Spleen (tissue), 11 donors: ENCODE measurements around the gene CSTB. TPM values are rescaled to one million over a fixed set of nuclear protein-coding genes. Genes with fewer than 3 reads are reported as not detected.

ENCODE experiments used
- DNase-seq: peaks from one replicate; pipeline ENCODE4 v3.0.0-alpha.2; 2020
- H3K27ac ChIP-seq, 8 donors: fragments of 200-600 bp; sonication (generic) in 7 of 8; 1 replicate in 4 of 8; 2 replicates in 4 of 8; pipeline versions ENCODE4 v1.5.0 to v1.8.0; 2016 to 2021; ENCODE audit warnings: inconsistent platforms in 4 of 8, mild to moderate bottlenecking in 4 of 8, moderate library complexity in 1 of 8
- H3K27me3 ChIP-seq, 7 donors: fragments of 200-600 bp; sonication (generic) in 6 of 7; replicated peaks in 1 of 7; 1 replicate in 4 of 7; 2 replicates in 3 of 7; pipeline versions ENCODE4 v1.5.0 to v1.8.0; 2016 to 2021; ENCODE audit warnings: inconsistent platforms in 3 of 7, mild to moderate bottlenecking in 1 of 7
- H3K36me3 ChIP-seq, 6 donors: fragments of 200-600 bp; sonication (generic) in 5 of 6; 1 replicate in 4 of 6; 2 replicates in 2 of 6; pipeline versions ENCODE4 v1.5.0 to v1.8.0; 2016 to 2021; ENCODE audit warnings: inconsistent platforms in 2 of 6
- H3K4me1 ChIP-seq, 6 donors: fragments of 200-600 bp; sonication (generic) in 5 of 6; 1 replicate in 3 of 6; 2 replicates in 3 of 6; pipeline versions ENCODE4 v1.5.0 to v1.8.0; 2016 to 2021; ENCODE audit warnings: inconsistent platforms in 3 of 6
- H3K4me3 ChIP-seq, 8 donors: fragments of 200-600 bp; sonication (generic) in 7 of 8; 1 replicate in 4 of 8; 2 replicates in 4 of 8; pipeline versions ENCODE4 v1.5.0 to v1.8.0; 2016 to 2021; ENCODE audit warnings: inconsistent platforms in 4 of 8, mild to moderate bottlenecking in 4 of 8, moderate library complexity in 2 of 8
- H3K9me3 ChIP-seq, 8 donors: fragments of 200-600 bp; sonication (generic) in 7 of 8; 1 replicate in 4 of 8; 2 replicates in 4 of 8; pipeline versions ENCODE4 v1.5.0 to v1.8.0; 2016 to 2021; ENCODE audit warnings: inconsistent platforms in 4 of 8
- POLR2A ChIP-seq, 3 donors: fragments of 450-650 bp; IDR thresholded peaks; one replicate each; pipeline ENCODE4 v1.5.1; 2017; ENCODE audit warnings: antibody characterized with exemption in 3 of 3, mild to moderate bottlenecking in 1 of 3
- POLR2AphosphoS5 ChIP-seq, 3 donors: sonication (generic); formaldehyde crosslinking; IDR thresholded peaks; one replicate each; pipeline ENCODE4 v1.5.1; 2017; ENCODE audit warnings: antibody characterized with exemption in 3 of 3
- WGBS, 5 donors: extraction: QIAGEN DNeasy Blood & Tissue Kit in 3 of 5; methylation state at CpG; one replicate each; pipeline versions ENCODE4 v1.1.5 to v1.1.7; 2013 to 2018; 5-methylcytosine and 5-hydroxymethylcytosine counted together
- intact Hi-C: fragments of 100-400 bp; cut with DNase I; formaldehyde crosslinking; loops from one replicate; pipeline ENCODE4 v1.15.0; 2023; ENCODE audit warnings: low total_unique reads
- polyA plus RNA-seq, 3 donors: library from polyadenylated mRNA; stranded (reverse); fragments of 200-250 nt; gene quantifications; one replicate each; pipeline ENCODE4 v1.2.1, GENCODE V29; 2013
- total RNA-seq, 7 donors: library from RNA; depleted of rRNA in 3 of 7; stranded (reverse); fragments of >200 nt in 3 of 7; fragmentation: NEBNext Ultra II Directional in 4 of 7; extraction: Animal tissue kit (Norgen Biotek cat#: 25700) in 4 of 7; gene quantifications; one replicate each; pipeline versions ENCODE4 v1.1.0 to v1.2.1, GENCODE V29; 2016 to 2021
- TF ChIP-seq, protein P1 (sequence below), 11 experiments: fragments of 200-600 bp in 7 of 11; fragments of 450-650 bp in 4 of 11; sonication (generic) in 4 of 11; IDR thresholded peaks in 8 of 11; conservative IDR thresholded peaks in 3 of 11; 1 replicate in 7 of 11; 2 replicates in 4 of 11; pipeline versions ENCODE4 v1.4.0 to v1.8.0; 2016 to 2021; ENCODE audit warnings: antibody characterized with exemption in 11 of 11, inconsistent platforms in 4 of 11, mild to moderate bottlenecking in 1 of 11
- donor health status: healthy with polysubstance abuse.
- donor health status: DM: no; HTN: no; CAD: no; lungs with moderate emphysema.
- donor health status: DM: no; HTN: no; CAD: no.
- donor health status: Bipolar disorder and iron deficiency.
- donor health status: healthy.
- donor health status: DM: no; HTN: no; CAD: no.
- donor health status: DM: yes; HTN: yes; CAD: no.

Gene CSTB
- total and polyA plus RNA-seq, 10 donors = 10.5 to 93.8 (median 33.2) TPM

GRCh38 chr21:43820466-43820865 is 44.4 kb upstream of the CSTB start:
- Histone ChIP-seq H3K9me3 (peaks cover 0 to 15% (median 8%) of the 10 kb centered on the region in 8 donors), H3K36me3 (no peaks in the 10 kb centered on the region), H3K27me3 (peaks cover 0 to 2% (median 0%) of the 10 kb centered on the region in 7 donors), H3K4me3 (no peak overlapping the region), H3K4me1 (peaks cover 0 to 44% (median 9%) of the 10 kb centered on the region in 6 donors), H3K27ac (no peak overlapping the region)
- TF ChIP-seq POLR2AphosphoS5 (IDR thresholded peaks at IDR 0.05) (no peak), POLR2A (IDR thresholded peaks at IDR 0.05) (no peak)
- TF ChIP-seq, protein P1, sequence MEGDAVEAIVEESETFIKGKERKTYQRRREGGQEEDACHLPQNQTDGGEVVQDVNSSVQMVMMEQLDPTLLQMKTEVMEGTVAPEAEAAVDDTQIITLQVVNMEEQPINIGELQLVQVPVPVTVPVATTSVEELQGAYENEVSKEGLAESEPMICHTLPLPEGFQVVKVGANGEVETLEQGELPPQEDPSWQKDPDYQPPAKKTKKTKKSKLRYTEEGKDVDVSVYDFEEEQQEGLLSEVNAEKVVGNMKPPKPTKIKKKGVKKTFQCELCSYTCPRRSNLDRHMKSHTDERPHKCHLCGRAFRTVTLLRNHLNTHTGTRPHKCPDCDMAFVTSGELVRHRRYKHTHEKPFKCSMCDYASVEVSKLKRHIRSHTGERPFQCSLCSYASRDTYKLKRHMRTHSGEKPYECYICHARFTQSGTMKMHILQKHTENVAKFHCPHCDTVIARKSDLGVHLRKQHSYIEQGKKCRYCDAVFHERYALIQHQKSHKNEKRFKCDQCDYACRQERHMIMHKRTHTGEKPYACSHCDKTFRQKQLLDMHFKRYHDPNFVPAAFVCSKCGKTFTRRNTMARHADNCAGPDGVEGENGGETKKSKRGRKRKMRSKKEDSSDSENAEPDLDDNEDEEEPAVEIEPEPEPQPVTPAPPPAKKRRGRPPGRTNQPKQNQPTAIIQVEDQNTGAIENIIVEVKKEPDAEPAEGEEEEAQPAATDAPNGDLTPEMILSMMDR (IDR thresholded peaks at IDR 0.05 in 8 of 11, conservative IDR thresholded peaks at IDR 0.05 in 3 of 11) = no peak
- intact Hi-C loops = no loop called here
- DNase-seq = peak; percentile 28
- WGBS, 5 donors = 73 to 87% (median 83%) methylated on average over 11 of the region's 11 CpGs

- DNase-seq = peak; percentile 51
- Histone ChIP-seq H3K4me1 (peaks cover 0 to 40% (median 9%) of the 10 kb centered on the region in 6 donors), H3K36me3 (no peaks in the 10 kb centered on the region), H3K27me3 (no peaks in the 10 kb centered on the region), H3K27ac (peak overlapping the region in 2 of 8 donors; percentile 30 to 60), H3K9me3 (peaks cover 0 to 15% (median 8%) of the 10 kb centered on the region in 8 donors), H3K4me3 (no peak overlapping the region)
- WGBS, 5 donors = 87 to 92% (median 90%) methylated on average over 21 to 25 of the region's 25 CpGs
- TF ChIP-seq, protein P1 (IDR thresholded peaks at IDR 0.05 in 8 of 11, conservative IDR thresholded peaks at IDR 0.05 in 3 of 11) = no peak
- TF ChIP-seq POLR2AphosphoS5 (IDR thresholded peaks at IDR 0.05) (no peak), POLR2A (IDR thresholded peaks at IDR 0.05) (no peak)
- intact Hi-C loops = loop anchor here (10.0 kb wide), 1 partner anchor 115 kb away; no protein-coding TSS in a partner anchor
Measured at GRCh38 chr21:43819511-43820405, 43.6 kb upstream of the CSTB start.

GRCh38 chr21:43818685-43819084 is 42.6 kb upstream of the CSTB start:
- WGBS, 5 donors = 45 to 68% (median 54%) methylated on average over 3 of the region's 3 CpGs
- Histone ChIP-seq H3K4me3 (no peak overlapping the region), H3K27ac (peak overlapping the region in 3 of 8 donors; percentile 35 to 64 (median 60)), H3K36me3 (no peaks in the 10 kb centered on the region), H3K9me3 (peaks cover 0 to 15% (median 8%) of the 10 kb centered on the region in 8 donors), H3K4me1 (peaks cover 0 to 40% (median 9%) of the 10 kb centered on the region in 6 donors), H3K27me3 (no peaks in the 10 kb centered on the region)
- TF ChIP-seq, protein P1 (IDR thresholded peaks at IDR 0.05 in 8 of 11, conservative IDR thresholded peaks at IDR 0.05 in 3 of 11) = no peak
- TF ChIP-seq POLR2AphosphoS5 (IDR thresholded peaks at IDR 0.05) = no peak
- TF ChIP-seq POLR2A (IDR thresholded peaks at IDR 0.05) = no peak
- intact Hi-C loops = loop anchor here (10.0 kb wide), 1 partner anchor 116 kb away; no protein-coding TSS in a partner anchor
- DNase-seq = no peak
